ENCODE measurements around the gene POLR3GL. TPM values are rescaled to one million over a fixed set of nuclear protein-coding genes. Genes with fewer than 3 reads are reported as not detected.

The POLR3GL gene
- total RNA-seq, 1 experiment from 2014 or later: 2.9 TPM

DNA sequence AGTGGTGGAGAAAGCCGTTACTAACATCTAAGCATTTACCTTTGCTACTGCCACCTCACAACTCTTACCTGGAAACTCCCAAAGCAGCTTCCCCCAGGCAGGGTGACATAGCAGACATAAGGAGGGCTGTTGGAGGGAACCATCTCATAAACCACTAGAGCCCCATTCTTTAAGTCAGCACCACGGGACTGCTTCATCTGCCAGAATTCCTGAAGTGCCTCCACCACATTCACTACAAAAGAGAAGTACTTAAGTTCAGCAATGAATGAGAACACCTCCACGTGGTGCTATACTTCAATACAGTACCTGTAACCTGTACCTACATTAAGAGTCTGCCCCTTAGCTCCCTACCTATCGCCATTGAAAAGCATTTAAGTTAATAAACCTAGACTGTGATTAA is 16.9 kb upstream of the POLR3GL start:
- no peaks in the 10 kb centered on the region for H3K36me3 ChIP-seq (ENCODE audit: control insufficient read depth, insufficient read depth, low read length)
- Mint-ChIP-seq H3K27me3 (ENCODE audit: insufficient read depth, unreplicated experiment) (no peaks in the 10 kb centered on the region), H3K9me3 (ENCODE audit: unreplicated experiment) (no peaks in the 10 kb centered on the region), H3K27ac (ENCODE audit: unreplicated experiment) (no peak overlapping the region), H3K4me1 (ENCODE audit: low read depth, unreplicated experiment) (no peaks in the 10 kb centered on the region), H3K4me3 (ENCODE audit: unreplicated experiment) (no peak overlapping the region), H3K36me3 (ENCODE audit: insufficient read depth, unreplicated experiment) (no peaks in the 10 kb centered on the region)
- no peaks in the 10 kb centered on the region for H3K27me3 ChIP-seq (replicated peaks; ENCODE audit: control insufficient read depth, insufficient read depth, low read length)
- POLR2A ChIA-PET: no interaction called here
- CTCF ChIA-PET: no interaction called here
- TF ChIP-seq, protein P1, sequence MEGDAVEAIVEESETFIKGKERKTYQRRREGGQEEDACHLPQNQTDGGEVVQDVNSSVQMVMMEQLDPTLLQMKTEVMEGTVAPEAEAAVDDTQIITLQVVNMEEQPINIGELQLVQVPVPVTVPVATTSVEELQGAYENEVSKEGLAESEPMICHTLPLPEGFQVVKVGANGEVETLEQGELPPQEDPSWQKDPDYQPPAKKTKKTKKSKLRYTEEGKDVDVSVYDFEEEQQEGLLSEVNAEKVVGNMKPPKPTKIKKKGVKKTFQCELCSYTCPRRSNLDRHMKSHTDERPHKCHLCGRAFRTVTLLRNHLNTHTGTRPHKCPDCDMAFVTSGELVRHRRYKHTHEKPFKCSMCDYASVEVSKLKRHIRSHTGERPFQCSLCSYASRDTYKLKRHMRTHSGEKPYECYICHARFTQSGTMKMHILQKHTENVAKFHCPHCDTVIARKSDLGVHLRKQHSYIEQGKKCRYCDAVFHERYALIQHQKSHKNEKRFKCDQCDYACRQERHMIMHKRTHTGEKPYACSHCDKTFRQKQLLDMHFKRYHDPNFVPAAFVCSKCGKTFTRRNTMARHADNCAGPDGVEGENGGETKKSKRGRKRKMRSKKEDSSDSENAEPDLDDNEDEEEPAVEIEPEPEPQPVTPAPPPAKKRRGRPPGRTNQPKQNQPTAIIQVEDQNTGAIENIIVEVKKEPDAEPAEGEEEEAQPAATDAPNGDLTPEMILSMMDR (IDR thresholded peaks at IDR 0.05; ENCODE audit: insufficient read depth in 1 of 2, low read depth in 1 of 2, low read length in 1 of 2, severe bottlenecking in 1 of 2, unreplicated experiment in 1 of 2): no peak
- no peak for DNase-seq
- H3K4me3 ChIP-seq (ENCODE audit: low read depth, low read length): no peak overlapping the region
- no TSS peak for BruUV-seq (replicated peaks)
- H3K4me1 ChIP-seq: no peaks in the 10 kb centered on the region
- H3K9me3 ChIP-seq: no peaks in the 10 kb centered on the region
- intact Hi-C loops (cut with micrococcal nuclease; ENCODE audit: unreplicated experiment): no loop called here

DNA sequence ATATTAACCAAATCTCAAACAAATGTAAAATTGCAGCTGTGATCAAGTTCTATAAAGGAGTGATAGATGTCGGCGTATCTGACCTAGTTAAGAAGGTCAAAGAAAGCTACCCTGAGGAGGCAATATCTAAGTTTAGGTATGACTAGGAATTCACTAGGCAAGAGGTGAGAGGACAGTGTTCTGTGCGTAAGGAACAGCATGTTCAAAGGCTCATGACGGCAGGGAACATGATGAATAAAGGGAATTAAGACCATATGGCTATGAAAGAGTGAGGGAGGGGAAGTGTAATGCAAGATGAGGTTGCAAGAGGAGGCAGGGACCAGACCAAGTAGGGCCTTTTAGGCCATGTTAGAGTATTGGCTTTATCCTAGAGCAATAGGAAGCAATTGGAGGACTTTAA is 15.3 kb upstream of the POLR3GL start:
- no peak for DNase-seq
- BruUV-seq (replicated peaks): no TSS peak
- H3K27me3 Mint-ChIP-seq (ENCODE audit: insufficient read depth, unreplicated experiment): no peaks in the 10 kb centered on the region
- H3K27ac Mint-ChIP-seq (ENCODE audit: unreplicated experiment): no peak overlapping the region
- no peaks in the 10 kb centered on the region for H3K36me3 Mint-ChIP-seq (ENCODE audit: insufficient read depth, unreplicated experiment)
- Histone ChIP-seq H3K36me3 (ENCODE audit: control insufficient read depth, insufficient read depth, low read length) (no peaks in the 10 kb centered on the region), H3K9me3 (no peaks in the 10 kb centered on the region), H3K4me1 (0 out of 2 replicates have a peak, but pooled peaks cover under 1% of the 10 kb centered on the region), H3K27me3 (replicated peaks; ENCODE audit: control insufficient read depth, insufficient read depth, low read length) (no peaks in the 10 kb centered on the region), H3K4me3 (ENCODE audit: low read depth, low read length) (no peak overlapping the region)
- H3K4me3 Mint-ChIP-seq (ENCODE audit: unreplicated experiment): no peak overlapping the region
- no peaks in the 10 kb centered on the region for H3K4me1 Mint-ChIP-seq (ENCODE audit: low read depth, unreplicated experiment)
- H3K9me3 Mint-ChIP-seq (ENCODE audit: unreplicated experiment): no peaks in the 10 kb centered on the region
- ChIA-PET POLR2A (no interaction called here), CTCF (no interaction called here)
- intact Hi-C loops (cut with micrococcal nuclease; ENCODE audit: unreplicated experiment): no loop called here
- TF ChIP-seq, protein P1 (IDR thresholded peaks at IDR 0.05; ENCODE audit: insufficient read depth in 1 of 2, low read depth in 1 of 2, low read length in 1 of 2, severe bottlenecking in 1 of 2, unreplicated experiment in 1 of 2): no peak

DNA sequence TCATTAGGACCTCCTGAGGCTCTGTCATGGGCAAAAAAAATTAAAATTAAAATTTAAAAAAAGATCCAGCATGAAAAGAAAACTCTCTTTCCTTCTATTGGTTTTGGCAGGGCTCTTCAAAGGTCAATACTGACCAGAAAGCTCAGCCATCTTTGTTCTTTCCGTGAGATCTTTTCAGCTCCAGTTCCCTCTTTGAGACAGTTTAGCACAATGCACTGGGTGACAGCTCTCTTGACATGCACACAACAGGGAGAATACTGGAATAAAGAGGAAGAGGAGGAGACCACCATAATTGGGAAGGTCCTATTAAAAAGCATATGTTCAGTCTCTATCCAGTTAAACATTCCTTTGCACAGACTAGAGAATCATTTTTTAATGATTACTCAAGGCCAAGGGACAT is 13.0 kb upstream of the POLR3GL start:
- Mint-ChIP-seq H3K36me3 (ENCODE audit: insufficient read depth, unreplicated experiment) (no peaks in the 10 kb centered on the region), H3K27ac (ENCODE audit: unreplicated experiment) (no peak overlapping the region), H3K4me3 (ENCODE audit: unreplicated experiment) (no peak overlapping the region), H3K4me1 (ENCODE audit: low read depth, unreplicated experiment) (no peaks in the 10 kb centered on the region), H3K9me3 (ENCODE audit: unreplicated experiment) (no peaks in the 10 kb centered on the region), H3K27me3 (ENCODE audit: insufficient read depth, unreplicated experiment) (no peaks in the 10 kb centered on the region)
- H3K27me3 ChIP-seq (replicated peaks; ENCODE audit: control insufficient read depth, insufficient read depth, low read length): no peaks in the 10 kb centered on the region
- ChIA-PET CTCF (no interaction called here), POLR2A (no interaction called here)
- H3K4me1 ChIP-seq: peaks cover 10% of the 10 kb centered on the region; the same call in 1 of the 2 replicates
- intact Hi-C loops (cut with micrococcal nuclease; ENCODE audit: unreplicated experiment): no loop called here
- H3K36me3 ChIP-seq (ENCODE audit: control insufficient read depth, insufficient read depth, low read length): no peaks in the 10 kb centered on the region
- TF ChIP-seq, protein P1 (IDR thresholded peaks at IDR 0.05; ENCODE audit: insufficient read depth in 1 of 2, low read depth in 1 of 2, low read length in 1 of 2, severe bottlenecking in 1 of 2, unreplicated experiment in 1 of 2): no peak
- no peak for DNase-seq
- BruUV-seq (replicated peaks): no TSS peak
- no peaks in the 10 kb centered on the region for H3K9me3 ChIP-seq
- no peak overlapping the region for H3K4me3 ChIP-seq (ENCODE audit: low read depth, low read length)
